Right renal cortex interstitium (tissue), 3 donors: ENCODE results near the gene RNF225. TPM values are rescaled to one million over a fixed set of nuclear protein-coding genes. Genes with fewer than 3 reads are reported as not detected.
"Not testable (repeated sequence)": the region's sequence is repeated elsewhere in the genome, so short reads cannot be mapped to it uniquely, and the experiment has no call there.

Experiments
- DNase-seq, 3 donors: peaks; one replicate each; pipeline ENCODE4 v3.0.0-alpha.2; 2013; ENCODE audit warnings: low read depth in 3 of 3, low spot score in 2 of 3
- polyA plus RNA-seq, 3 donors: library from polyadenylated mRNA; unstranded; fragments of 120-200 nt; gene quantifications; one replicate each; pipeline ENCODE4 v1.2.1, GENCODE V29; 2013; ENCODE audit not compliant: insufficient read length in 3 of 3

Gene RNF225
- polyA plus RNA-seq, 3 donors = not detected

DNA sequence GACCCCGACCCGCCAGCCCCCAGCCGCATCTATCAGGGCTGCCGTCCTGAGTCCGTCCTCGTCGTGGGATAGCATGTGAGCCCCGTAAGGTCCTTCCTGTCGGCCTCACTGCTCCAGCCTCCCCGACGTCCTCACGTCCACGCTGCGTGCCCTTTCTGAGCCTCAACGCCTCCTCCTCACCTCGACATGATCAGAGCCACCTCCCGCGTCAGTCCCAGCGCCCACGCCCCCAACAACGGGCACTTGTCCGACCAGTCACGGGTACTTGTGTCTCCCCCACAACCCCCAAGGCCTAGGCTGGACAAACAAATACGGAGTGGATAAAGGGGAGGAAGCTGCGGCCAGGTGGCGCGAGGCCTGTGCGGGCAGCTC, 33.6 kb upstream of the RNF225 start:
- no peak for DNase-seq

DNA sequence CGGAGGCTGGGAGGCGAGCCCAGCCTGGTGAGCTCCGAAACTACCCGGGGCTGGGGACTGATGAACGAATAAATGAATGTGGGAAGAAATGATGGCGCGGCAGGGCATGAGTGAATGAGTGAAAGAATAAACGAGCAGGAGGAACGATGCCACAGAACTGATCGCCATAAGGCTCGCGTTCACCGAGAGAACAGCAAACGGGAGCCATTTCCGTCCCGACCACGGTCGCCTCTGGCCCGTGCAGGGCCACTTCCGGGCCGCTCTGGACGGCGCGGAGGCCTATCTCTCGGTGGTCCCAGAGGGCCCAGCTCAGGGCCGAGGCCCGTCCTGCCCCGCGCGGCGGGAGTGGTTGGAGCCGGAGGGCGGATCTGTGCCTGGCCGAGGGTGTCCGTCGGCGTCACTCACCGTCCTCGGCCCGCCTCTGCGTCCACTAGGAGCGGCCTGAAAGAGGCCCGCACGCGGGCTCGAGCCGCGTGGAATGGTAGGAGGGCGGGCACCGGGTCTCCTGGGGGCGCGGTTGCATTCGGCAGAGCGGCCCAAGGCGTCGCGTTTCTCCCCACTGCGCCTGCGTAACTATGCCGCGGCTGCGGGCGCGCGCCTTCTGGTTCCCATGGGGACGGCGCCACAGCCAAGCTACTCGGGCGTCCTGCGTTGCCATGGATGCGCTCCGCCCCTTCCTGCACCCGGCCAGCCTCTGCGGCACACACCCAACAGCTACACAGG, 33.0 kb upstream of the RNF225 start, which contains the start of gene ZNF497:
Gene ZNF497, minus strand, starts transcription at position 480 of the 723 bp plus-strand sequence. CDS start 5,116 bp downstream, outside the sequence.
- peak; percentile 86 to 89 (median 89) for DNase-seq

DNA sequence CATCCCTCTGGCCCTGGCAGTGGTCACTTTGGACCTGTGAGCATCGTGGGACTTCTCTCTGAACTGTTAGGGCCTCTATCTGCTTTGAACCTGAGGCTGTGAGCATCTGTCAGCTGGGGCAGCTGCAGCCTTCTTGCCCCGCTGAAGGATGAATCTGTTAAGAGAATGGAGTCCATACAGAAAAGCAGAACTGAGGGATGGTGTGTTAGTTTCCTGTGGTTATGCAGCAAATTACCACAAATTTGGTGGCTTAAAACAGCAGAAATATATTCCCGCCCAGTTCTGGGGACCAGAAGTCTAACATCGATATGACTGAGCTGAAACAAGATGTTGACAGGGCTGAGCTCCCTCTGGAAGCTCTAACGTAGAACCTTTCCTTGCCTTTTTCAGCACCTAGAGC, 31.3 kb upstream of the RNF225 start:
- no peak for DNase-seq

DNA sequence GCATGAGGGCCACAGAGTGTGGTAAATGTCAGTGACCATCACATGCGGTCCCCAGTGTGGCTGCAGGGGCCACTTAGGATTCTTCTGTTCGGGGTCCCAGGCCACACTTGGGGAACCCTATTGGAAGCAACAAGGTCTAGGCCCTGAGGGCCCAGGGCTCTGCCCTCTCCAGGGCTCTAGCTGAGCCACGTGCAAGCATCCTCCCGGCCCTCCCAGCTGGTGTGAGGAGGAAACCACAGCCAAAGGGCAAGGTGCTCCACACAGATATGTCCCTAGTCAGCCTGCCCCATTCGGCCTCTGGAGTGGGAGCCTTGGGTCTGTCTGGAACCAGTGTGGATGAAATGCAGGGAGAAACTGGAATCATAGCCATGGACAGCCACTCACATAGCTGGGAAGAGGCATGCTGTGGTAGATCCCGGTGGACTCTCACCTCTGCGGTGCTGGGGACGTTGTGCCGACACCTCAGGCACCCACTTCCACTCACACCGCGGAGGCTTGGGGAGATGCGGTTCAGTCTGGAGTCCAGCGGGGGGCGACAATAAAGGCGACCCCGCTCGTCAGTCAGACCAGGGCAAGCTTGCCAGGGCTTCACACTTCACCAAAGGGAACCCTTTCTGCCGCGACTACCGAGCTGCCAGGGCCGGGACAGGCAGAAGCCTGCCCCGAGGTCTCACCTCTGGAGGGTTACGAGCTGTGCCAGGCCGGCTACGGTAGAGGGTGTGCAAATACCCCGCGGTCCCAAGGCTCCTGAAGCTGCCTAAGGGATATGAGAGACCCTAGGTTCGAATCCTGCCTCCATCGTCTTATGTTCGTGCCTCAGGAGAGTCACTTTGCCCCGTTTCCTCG, 28.6 kb upstream of the RNF225 start:
- no peak for DNase-seq

DNA sequence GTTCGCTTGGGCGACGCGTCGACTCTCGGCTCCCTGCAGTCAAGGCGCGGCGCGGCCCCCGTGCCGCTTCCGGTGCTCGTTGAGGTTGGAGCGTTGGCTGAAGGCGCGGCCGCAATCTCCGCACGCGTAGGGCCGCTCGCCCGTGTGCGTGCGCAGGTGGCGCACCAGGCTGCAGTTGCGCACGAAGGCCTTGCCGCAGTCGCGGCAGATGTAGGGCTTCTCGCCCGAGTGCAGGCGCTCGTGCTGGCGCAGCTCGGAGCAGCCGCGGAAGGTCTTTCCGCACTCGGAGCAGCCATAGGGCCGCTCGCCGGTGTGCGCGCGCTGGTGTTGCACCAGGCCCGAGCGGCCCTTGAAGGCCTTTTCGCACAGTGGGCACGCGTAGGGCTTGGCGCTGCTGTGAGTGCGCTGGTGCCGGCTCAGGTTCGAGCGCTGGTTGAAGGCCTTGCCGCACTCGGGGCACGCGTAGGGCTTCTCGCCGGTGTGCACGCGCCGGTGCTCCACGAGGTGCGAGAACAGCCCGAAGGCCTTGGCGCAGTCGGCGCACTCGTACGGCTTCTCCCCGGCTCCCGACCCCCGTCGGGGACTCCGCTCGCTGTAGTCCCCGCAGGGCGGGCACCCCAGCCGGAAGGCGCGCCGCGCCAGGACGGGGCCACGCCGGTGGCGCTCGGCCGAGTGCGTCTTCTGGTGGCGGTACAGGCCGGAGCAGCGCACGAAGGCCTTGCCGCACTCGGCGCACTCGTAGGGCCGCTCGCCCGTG, 27.6 kb upstream of the RNF225 start:
- DNase-seq = no peak

DNA sequence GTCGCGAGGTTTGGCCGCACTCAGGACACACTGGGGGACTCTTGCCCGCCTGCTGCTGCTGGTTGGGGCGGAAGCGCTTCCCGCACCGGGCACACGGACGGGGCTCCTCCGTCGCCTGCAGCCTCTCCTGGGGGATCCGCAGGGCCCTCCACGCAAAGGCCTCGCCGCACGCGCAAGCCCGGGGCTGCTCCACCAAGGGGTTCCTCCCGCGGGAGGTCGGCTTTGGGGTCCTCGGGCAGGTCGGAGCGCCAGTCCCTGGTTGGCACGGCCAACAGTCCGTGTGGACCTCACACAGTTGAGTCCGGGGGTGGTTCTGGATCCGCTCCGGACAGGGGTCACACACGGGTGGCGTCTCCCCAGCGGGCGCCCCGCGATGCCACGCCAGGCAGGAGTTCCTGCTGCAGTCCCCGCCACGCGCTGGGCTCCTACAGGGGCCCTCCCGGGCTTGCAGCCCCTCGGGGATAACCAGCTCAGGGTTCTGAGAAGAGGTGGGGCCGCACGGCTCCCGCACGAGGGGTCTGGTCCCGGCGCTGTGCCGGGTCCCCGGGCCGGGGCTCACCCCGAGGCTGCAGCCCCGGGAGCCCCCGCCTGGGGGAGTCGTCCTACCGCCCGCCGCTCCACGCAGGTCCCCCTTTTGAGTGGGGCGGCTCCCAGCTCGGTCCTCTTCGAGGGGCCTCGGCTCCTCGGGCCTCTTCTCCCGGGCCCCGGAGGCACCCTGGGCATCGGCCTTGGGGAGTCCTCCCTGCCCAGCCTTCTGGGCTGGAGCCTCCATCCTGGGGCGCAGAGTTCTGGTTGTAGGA, 26.7 kb upstream of the RNF225 start:
- DNase-seq = no peak

DNA sequence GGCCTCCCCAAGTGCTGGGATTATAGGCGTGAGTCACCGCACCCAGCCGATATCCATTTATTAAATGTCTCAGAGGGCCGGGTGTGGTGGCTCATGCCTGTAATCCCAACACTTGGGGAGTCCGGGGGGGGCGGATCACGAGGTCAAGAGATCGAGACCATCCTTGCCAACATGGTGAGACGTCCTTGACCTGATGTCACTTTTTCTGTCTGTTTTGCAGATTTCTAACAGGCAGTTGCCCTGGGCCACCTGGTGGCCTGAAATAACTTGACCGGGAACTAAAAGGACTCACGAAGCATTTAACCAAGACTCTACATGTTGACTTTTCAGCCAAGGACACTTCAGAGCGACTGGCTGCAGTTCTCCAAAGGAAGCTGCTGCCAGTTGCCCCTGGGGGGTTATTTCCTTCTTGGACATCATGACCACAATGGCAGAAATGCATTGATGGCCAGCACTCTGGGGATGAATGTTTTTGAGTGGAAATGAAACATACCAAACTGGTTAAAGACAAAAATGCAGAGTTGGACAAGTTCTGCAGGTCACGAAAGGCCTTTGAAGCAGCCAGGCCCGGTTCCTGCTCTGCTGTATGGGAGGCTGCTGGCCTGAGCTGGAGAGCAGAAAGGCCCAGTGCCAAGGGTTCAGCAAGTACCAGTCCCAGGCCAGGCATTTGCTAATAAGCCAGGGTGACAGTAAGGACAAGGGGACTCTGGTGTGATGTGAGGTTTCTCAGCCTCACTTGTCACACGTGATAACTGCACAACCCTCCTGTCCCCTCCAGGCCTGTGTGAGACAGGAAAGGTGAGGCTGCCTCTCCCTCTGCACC, 22.9 kb upstream of the RNF225 start:
- no peak for DNase-seq

DNA sequence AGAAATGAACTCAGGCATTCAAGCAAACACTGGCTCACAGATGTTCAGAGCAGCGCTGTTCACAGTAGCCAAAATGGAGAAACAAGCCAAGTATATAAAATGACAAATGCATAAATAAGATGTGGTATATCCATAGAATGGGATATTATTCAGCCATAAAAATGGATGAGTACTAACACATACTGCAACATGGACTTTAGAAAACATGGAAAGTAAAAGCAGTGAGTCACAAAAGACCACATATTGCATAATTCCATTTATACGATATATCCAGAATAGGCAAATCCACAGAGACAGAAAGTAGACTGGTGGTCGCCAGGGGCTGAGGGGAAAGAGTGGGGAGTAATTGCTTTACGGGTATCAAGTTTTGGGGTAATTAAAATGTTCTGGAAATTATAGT, 21.3 kb upstream of the RNF225 start:
- DNase-seq = no peak

DNA sequence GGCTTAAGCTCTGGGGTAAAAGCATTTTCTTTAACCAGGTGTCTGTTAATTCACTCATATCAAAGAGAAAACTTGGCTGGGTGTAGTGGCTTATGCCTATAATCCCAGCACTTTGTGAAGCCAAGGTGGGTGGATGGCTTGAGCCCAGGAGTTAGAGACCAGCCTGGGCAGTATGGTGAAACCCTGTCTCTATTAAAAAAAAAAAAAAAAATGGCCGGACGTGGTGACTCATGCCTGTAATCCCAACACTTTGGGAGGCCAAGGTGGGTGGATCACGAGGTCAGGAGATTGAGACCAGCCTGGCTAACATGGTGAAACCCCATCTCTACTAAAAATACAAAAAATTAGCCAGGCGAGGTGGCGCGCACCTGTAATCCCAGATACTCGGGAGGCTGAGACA, 18.7 kb upstream of the RNF225 start:
- DNase-seq = not testable (repeated sequence)

DNA sequence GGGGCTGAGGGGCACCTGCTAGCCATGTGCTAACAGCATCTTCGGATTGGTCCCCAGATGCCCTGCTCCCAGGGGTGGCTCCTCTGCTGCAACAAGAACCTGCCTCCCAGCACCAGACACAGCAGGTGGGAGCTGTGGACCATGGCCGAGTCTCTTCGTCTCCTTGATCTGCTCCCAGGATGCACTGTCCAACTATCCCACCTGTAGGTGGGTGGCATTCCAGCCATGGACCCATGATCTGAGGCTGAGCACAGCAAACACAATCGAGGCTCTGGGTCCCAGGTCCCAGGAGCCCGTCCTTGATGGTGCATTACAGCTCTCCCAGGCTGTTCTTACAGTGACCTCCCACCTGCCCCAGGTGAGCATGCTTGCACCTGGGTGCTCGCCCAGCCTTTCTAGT, 16.2 kb upstream of the RNF225 start:
- DNase-seq = no peak

DNA sequence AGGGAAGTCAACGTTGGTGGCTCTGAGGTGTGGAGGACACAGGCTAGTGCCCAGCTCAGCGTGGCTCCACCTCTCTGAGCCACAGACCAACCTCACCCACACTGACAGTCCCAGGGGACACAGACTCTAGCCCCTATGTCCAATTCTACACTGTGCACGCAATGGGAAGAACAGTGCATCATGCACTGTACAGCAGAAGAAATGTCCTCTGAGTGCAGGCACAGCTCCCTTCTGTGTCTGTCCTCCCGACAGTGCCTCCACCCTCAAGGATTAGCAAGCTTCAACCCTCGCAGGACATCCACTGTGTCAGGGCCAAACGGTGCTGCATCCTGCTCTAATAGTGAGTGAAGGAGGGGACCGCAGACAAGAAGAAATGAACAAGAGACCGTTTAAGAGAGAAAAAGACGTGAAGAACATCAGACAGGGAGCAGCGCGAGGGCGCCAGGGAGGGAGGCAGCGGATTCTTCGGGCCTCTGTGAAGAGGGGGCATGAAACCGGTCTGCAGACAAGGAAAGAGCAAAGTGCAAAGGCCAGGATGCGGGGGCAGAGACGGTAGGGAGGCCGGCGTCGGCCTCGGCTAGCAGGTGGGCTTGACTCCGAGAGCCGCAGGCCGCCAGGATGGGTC, 15.3 kb upstream of the RNF225 start:
- DNase-seq = no peak

DNA sequence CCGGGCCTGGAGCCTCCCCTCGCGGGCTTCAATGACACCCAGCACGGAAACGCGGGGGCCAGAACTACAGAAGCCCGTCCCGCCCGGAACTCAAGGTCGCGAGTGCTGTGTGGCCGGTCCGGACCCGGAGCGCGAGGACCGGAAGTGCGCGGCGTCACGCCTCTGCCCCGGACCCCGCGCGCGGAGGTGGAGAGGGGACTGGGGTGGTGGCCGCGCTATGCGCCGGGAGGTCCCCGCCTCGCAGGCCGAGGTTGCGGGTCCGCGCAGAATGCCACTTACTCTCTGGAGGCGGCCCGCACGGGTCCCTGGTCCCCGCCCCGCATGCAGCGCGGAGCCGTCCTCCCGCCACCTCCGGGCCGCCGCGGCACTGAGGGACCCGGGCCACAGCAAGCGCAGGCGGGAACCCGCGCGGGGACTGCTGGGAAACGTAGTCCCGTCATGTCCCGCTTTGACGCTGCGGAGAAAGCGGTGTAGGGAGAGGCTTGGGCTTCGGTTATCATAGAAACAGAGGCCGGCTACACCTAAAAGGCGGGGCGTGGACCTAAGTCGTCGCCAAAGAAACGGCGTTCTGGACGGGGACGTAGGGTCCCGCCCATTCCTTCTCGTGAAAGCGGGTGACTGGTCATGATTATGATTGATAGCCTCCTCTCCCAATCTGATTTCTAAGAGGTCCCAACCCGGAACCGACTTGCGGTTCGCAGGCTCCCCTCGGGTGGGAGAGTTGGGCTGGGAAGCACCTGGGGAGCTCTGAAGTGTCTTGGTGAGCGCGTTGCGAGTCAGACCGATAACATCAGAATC, 14.6 kb upstream of the RNF225 start, which contains the start of gene ZNF837:
Gene ZNF837, minus strand, starts transcription at position 369 of the 798 bp plus-strand sequence. CDS start 11,698 bp downstream, outside the sequence.
- peak; percentile 97 to 99 (median 98) for DNase-seq

DNA sequence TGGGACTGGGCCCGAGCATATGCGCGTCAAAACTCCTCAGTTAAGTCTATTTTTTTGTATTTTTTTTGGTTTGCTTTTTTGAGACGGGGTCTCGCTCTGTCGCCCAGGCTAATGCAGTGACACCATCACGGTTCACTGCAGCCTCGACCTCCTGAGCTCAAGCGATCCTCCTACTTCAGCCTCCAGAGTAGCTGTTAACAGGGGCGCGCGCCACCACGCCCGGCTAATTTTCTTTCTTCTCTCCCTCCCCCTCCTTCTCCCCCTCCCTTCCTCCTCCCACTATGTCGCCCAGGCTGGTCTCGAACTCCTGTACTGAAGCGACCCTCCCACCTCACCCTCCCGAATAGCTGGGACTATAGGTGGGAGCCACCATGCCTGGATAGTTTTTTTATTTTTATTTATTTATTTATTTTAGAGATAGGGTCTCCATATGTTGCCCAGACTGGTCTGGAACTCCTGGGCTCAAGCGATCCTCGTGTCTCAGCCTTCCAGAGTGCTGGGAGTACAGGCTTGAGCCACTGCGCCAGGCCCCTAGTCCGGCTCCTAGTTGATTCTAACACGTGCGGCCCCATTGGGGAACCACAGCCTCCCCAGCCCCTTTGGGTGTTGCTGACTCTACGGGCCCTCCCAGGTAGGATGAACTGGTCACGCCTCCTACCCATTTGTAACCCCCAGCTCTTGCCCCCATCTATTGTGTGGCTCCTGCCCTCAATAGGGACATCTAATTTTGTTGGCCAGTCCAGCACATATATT, 13.8 kb upstream of the RNF225 start:
- DNase-seq = no peak

DNA sequence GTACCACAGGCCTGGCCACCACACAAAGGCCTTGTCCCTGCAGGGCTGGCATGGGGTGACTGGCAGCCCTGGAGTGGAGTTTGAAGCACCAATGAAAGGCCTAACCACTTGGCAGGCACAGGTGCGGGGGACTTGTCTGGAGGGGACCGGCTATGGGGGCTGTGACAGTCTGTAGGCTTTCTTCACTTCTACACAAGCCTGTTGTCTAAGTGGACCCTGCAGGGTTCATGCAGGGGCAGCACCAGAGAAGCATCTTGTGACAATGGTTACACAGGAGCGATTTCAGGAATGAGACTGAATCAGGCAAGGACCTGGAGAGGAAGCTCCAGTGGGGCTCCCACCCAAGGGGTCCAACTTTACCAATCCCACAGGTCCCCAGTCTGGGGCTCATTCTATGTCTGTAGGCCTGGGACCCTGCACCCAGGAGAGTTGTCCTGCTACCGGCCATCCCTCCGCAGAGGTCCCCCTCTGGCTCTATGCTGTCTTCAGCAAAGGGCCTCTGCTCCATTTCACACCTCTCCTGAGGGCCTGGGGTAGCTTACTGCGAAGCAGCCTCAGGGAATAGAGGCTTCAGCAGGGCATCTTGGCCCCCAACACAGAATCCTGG, 12.4 kb upstream of the RNF225 start:
- DNase-seq = no peak

DNA sequence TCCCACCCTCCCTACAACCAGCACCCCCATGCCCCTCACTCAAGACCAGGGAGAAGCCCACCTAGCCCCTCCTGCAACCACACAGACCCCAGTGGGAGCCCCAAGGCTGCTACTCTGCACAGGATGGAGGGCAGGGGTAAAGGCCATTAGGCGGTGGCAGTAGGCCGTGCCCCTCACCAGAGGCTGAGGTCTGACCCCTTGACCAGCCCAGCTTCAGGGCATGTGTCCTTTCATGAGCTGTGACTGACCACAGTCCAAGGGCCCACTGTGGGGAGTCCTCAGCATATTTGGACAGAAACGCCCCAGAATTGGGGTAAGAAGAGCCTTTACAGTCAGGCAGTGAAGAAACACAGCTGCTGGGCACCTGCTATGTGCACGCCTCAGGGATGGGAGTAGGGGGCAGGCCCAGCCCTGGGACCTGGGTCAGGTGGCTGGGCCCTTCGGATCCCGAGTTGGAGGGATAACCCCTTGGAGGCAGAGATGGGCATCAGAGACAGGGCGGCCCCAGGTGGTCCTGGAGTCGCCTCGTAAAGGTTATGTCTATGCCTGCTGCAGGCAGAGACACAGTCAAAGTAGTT, 10.1 kb upstream of the RNF225 start:
- DNase-seq = no peak

DNA sequence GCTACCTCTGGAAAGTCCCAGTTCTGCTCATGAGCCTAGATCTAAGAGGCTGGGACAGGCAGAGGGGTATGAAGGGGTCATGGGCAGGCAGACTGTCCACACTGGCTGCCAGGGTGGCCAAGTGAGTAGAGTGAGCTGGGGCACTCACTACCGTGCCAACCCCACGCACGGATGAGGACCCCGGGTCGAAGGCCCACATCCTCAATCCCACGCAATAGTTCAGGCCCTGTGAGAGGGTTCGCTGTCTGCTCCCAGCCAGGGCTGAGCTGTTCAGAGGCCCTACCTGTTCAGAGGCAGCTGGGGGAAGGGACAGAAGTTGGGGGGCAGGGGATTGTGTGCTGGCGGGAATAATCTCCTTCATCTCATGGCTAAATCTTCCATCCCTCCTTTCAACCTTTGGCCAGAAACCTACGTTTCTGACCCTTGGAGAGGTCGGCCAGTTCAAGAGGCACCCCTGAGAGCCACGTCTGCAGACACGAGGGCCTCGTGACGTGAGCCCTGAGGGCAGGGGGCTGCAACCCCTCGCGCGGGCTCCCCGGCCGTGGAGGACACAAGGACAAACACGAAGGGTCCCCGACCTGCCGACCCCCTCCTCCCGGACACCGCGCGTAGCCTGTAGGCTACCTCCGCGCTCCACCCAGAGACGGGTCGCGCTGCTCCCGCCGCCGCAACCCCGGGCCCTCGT, 9.4 kb upstream of the RNF225 start:
- no peak for DNase-seq
